Mesenteric fat pad (tissue), 1 donor: ENCODE measurements around the gene CMIP. TPM values are rescaled to one million over a fixed set of nuclear protein-coding genes. Genes with fewer than 3 reads are reported as not detected.

Experiments used
- DNase-seq: peaks from one replicate; pipeline ENCODE4 v3.0.0-alpha.2; 2020; ENCODE audit warnings: low spot score
- total RNA-seq: library from RNA; stranded (reverse); fragmentation: NEBNext Ultra II Directional; extraction: Animal tissue kit (Norgen Biotek cat#: 25700); gene quantifications from one replicate; pipeline ENCODE4 v1.2.1, GENCODE V29; 2021
- donor health status: DM: yes; HTN: yes; CAD: no.

CMIP gene
- total RNA-seq, 1 donor from 2014 or later = 68.4 TPM

DNA sequence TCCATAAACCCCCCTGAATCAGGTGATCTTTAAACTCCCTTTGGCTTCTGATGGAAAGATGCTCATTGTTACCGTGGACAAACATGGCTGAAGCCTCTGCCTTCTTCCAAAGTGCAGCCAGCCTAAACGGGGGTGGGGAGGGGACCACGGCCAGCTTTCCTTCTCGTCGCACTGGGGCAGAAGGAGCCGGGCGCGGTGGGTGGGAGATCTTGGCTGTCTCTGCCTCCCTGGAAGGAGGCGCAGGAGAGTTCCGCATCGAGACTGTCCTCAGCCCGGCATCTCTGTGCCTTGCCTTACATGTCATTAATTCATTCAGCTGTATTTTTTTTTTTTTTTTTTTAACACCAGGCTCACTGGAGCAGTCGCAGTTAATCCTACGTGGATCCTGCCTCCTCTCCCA is 171.2 kb downstream of the CMIP start:
- DNase-seq = no peak

DNA sequence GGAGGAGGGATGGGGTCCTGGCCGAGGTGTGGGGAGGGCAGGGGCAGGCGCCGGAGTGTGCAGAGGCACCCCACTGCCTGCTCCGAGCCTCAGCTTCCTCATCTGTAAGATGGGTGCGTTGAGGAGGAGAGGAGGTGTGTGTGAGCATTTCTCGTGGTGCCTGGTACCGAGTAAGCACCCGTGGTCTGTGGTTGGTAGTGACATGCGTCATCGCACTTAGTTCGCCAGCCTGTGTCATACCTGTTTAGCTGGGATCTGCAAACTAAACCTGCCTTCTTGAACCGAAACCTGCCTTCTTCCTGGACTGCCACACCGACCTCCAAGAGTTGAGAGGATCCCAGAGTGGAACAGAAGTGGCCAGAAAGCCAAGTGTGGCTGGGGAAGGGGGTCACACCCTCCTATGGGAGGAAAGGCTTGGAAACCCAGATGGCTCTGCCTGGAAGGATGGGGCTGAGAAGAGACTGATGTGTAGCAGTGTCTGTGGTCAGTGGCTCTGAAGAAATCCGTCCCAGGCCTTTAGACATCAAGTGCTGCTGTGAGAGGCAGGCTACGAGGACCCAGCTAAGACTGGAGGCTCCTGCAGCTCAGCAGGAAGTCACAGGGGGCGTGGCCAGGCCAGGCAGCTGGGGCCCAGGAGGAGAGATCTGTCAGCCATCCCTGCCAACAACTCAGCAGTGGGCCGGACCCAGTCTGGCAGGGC is 171.9 kb downstream of the CMIP start:
- DNase-seq = no peak

DNA sequence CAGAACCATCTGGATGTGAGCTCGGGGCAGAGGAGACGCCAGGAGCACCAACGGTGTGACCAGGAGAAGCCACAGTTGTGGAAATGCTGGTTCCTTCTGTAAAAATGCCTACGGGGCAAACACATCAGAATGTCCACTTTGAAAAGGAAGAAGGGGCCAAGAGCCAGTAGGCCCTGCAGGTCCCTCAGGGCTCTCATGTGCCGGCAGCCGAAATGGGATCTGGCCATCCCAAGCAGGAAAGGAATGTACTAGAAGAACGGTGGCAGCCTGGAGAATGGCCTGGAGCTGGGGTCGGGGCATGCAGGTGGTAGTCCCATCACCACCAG is 172.4 kb downstream of the CMIP start:
- no peak for DNase-seq

DNA sequence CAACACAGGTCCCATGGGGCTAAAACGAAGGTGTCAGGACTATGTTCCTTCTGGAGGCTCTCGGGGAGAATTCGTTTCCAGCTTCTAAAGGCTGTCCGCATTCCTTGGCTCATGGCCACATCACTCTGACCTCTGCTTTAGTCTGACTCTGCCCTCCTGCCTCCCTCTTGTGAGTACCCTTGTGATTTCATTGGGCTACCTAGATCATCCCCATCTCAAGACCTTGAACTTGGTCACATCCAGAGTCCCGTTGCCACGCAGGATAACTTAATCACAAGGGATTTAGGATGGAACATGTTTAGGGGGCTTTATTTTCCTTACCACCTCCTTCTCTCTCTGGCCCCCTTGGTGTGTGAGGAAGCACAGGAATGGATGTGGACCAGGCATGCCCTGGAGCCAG is 173.6 kb downstream of the CMIP start:
- no peak for DNase-seq

DNA sequence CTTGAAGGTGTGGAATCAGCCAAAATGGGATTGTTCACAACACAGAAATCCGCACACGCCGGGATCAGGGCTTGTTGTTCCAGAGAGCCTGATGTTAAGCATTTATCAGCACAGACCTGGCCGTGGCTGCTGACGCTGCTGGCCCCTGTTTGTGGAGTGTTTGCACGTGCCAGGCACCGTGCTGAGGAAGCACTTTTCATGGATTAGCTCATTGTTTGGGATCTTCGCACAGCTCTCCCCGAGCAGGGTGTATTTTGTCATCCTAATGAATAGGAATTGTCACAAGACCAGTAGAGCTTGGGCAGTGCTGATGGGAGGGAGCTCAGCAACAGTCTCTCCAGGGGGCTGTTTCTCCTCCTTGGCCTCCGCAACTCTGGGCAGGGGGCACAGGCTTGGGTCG is 174.1 kb downstream of the CMIP start:
- no peak for DNase-seq

DNA sequence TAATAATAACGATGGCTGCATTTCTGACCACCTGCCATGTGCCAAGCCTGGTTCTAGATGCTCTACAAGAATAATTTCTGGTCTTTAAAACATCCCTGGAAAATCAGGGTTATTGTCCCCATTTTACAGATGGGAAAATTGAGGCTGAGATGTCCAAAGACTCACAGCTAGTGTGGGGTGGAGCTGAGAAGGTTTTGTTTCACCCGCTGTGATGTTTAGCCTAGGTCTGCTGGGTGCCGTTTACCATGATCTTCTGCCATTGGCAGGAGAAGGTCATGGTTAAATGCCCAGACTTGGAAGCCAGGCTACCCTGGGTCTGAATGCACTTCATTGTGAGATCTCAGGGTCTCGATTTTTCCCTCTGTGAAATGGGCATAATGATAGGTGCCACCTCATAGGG is 175.4 kb downstream of the CMIP start:
- DNase-seq = no peak

- no peak for DNase-seq
These were observed 176.2 kb downstream of the CMIP start for GRCh38 chr16:81620796-81621195.

DNA sequence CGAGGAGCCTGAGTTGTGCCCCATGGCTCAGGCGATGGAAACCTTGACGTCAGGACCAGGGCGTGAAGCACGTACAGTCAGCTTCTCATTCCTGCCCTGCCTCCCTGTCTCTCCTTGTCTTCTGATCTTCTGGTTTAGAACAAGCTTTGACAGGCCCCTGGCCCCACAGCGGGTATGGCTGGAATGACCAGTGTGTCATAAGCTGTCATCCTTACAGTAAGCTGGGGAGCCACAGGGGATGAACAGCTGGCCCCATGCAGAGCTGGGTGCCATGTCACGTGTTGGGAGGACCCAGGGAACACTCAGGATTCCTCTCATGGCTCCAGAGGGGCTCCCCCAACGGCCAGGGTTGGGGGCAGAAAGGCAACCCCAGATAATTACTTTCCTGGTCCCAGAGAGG is 176.9 kb downstream of the CMIP start:
- no peak for DNase-seq

- DNase-seq = no peak
These were observed 178.9 kb downstream of the CMIP start for GRCh38 chr16:81623365-81624102.

GRCh38 chr16:81624403-81624759 is 179.8 kb downstream of the CMIP start:
- DNase-seq = no peak

- no peak for DNase-seq
These were observed 180.3 kb downstream of the CMIP start for GRCh38 chr16:81624760-81625543.

DNA sequence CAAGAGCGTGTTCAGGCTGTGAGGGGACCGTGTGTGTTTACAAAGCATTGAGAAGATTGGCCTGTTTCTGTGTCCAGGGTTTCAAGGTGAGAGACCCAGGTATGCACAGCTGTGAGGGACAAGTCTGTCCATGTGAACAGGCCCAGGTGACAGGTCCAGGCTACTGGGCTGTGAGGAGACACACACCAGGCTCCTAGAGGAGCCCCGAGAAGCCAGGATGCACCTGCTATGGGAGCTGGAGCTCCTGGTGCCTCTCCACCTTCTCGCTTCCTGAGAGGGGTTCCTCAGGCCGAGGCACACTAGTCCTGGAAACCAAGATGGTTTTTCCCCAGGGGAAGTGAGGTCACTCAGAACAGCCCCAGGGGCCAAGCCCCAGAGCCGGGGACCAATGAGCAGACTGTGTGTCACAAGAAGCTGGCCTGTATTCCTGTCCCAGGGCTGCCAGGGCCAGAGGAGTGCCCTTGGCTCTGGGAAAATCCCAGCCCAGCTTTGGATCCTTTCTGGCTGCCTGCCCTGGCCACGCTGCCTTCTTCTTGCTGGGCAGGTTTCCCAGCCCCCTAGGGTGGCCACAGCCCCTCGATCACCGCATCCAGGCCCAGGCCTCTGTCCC is 181.0 kb downstream of the CMIP start:
- no peak for DNase-seq

GRCh38 chr16:81626181-81626674 is 181.6 kb downstream of the CMIP start:
- no peak for DNase-seq

GRCh38 chr16:81627024-81627423 is 182.4 kb downstream of the CMIP start:
- no peak for DNase-seq

- no peak for DNase-seq
These were observed 183.2 kb downstream of the CMIP start for GRCh38 chr16:81627729-81628244.

GRCh38 chr16:81629034-81629802 is 184.6 kb downstream of the CMIP start:
- no peak for DNase-seq

DNA sequence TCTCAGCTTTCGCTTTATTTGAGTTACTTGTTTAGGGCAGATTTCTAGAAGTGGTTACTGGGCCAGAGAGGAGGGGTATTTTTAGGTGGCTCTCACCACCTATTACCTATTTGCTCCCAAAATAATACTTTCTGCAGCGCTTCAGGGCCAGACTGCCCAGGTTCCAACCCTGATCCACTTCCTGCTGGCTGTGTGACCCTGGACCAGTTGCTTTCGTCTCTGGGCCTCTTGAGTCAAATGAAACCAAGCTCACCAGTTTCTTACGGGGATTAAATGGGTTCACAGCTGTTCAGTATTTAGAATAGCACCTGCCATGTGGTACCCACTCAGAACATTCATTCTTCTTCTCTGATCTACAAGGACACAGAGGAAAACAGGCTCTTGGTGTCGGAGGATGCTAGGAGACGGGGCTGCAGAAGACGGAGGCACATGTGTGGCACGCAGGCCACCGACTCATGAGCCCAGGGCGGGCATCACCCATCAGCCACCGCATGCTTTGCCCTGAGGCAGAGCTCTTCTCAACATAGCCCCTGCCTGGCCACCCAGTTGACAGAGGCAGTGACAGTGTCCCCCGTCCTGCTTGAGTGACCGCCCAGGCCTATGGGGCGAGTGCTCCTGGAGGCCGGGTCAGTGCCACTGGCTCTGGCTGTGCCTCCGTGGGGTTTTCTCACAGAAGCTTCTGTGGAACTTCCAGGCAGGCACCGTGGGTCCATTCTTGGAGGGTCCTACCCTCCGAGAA is 185.5 kb downstream of the CMIP start:
- DNase-seq = no peak

DNA sequence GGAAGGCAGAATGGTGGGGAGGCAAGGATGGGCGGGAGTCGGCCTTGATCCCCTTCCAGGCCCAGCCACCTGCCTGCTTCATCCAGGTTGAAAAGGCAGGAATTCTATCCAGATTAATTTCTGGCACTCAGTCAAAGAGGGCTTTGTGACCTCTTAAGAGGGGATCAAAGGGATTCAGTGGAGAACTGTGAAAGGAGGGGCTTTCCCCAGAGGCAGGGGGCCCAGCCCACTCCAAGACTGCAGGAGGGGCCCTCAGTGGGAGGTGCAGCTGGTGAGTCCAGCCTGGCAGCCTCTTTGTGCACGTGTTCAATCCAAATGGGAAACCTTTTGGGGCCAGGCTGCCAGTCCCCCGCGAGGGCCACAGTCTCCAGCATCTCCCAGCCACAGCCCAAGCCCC is 186.0 kb downstream of the CMIP start:
- DNase-seq = no peak

- no peak for DNase-seq
These were observed 188.0 kb downstream of the CMIP start for GRCh38 chr16:81632392-81633146.
